Fibroblast of villous mesenchyme (primary cell): Measurements from ENCODE around the gene BMPR1A. TPM values are rescaled to one million over a fixed set of nuclear protein-coding genes. Genes with fewer than 3 reads are reported as not detected.

Experiments used
- DNase-seq: peaks from one replicate; pipeline ENCODE4 v3.0.0-alpha.2; 2010; ENCODE audit warnings: low read depth
- H3K4me3 ChIP-seq: 2 replicates; pipeline ENCODE4 v1.5.1; 2011; ENCODE audit warnings: low read depth, mild to moderate bottlenecking, low read length
- CTCF ChIP-seq: IDR thresholded peaks from 2 replicates; pipeline ENCODE4 v1.5.1; 2012; ENCODE audit warnings: low read depth, mild to moderate bottlenecking, low read length; ENCODE audit not compliant: insufficient read depth
- total RNA-seq: library from RNA; depleted of rRNA; stranded (reverse); fragments of >200 nt; gene quantifications from 2 replicates; pipeline ENCODE4 v1.2.3, GENCODE V29; 2012

The BMPR1A gene
- total RNA-seq, 1 donor: 70.8 TPM

DNA sequence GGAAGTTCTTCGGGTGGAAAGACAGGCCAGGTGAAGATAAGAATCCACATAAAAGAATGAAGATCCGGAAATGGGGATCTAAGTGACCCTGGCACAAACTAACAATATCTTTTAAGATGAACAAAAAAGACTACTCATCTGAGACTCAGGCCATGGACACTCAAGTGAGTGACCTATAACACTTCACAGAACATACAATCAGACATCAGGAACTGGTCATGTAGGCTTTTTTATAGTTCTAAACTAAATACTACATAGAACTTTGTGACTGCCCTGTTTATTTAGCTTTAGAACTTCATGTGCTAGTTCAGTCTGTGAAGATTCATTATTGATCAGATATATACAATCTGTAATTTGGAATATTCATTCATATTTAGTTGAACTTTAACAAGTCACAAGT is 148.2 kb downstream of the BMPR1A start:
- H3K4me3 ChIP-seq: no peak overlapping the region
- TF ChIP-seq CTCF: no peak
- no peak for DNase-seq

DNA sequence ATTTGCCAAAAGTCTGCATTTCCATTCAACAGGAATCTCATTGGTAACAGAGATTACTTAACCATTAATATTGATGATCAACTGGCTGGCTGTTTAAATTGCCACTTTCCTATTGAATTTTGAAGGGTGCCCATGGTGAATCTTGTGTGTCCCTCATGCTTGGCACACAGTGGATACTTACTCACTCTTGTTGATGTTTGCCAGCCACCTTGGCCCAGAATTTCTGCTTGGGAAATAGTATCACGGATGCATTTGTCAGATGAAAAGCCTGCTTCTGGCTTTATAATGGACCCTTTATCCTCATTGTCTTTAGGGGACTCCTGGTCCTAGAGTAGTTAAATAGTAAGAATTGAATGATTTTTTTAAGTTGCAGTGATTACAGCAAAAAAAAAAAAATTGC is 149.0 kb downstream of the BMPR1A start:
- no peak for DNase-seq
- TF ChIP-seq CTCF: no peak
- no peak overlapping the region for H3K4me3 ChIP-seq

DNA sequence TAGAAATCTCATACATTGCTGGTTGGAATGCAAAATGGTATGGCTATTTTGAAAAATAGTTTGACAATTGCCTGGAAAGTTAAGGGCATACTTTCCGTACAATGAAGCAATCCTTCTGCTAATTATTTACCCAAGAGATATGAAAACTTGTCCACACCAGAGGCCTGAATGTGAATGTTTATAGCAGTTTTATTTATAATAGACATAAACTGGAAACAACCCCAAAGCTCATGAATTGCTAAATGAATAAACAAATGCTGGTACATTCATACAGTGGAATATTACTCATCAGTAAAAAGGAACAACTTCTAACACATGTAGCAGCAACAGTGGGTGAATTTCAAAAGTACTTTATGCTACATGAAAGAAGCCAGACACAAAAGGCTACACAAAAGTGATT is 158.3 kb downstream of the BMPR1A start:
- peak; percentile 82 for DNase-seq
- no peak overlapping the region for H3K4me3 ChIP-seq
- no peak for TF ChIP-seq CTCF

GRCh38 chr10:86918022-86918471 is 161.6 kb downstream of the BMPR1A start:
- H3K4me3 ChIP-seq: no peak overlapping the region
- TF ChIP-seq CTCF: no peak
- peak; percentile 64 for DNase-seq

- no peak for TF ChIP-seq CTCF
- no peak overlapping the region for H3K4me3 ChIP-seq
- no peak for DNase-seq
Measured at GRCh38 chr10:86922553-86922961, 166.1 kb downstream of the BMPR1A start.

- no peak for DNase-seq
- TF ChIP-seq CTCF: no peak
- H3K4me3 ChIP-seq: no peak overlapping the region
Measured at GRCh38 chr10:86929468-86930380, 173.3 kb downstream of the BMPR1A start.

GRCh38 chr10:86931872-86932271 is 175.5 kb downstream of the BMPR1A start:
- H3K4me3 ChIP-seq: no peak overlapping the region
- TF ChIP-seq CTCF: no peak
- DNase-seq: peak; percentile 70
